ENCODE measurements around the gene TRIM33.
"Not testable (repeated sequence)": the region's sequence is repeated elsewhere in the genome, so short reads cannot be mapped to it uniquely, and the experiment has no call there.

TRIM33 gene

GRCh38 chr1:114448370-114449036 lies 62.5 kb downstream of the TRIM33 start:
- Histone ChIP-seq H3K4me1 (peaks cover 1% of the 10 kb centered on the region; the same call in 1 of the 2 replicates), H3K27me3 (no peaks in the 10 kb centered on the region), H3K9me3 (no peaks in the 10 kb centered on the region), H3K4me3 (ENCODE audit: low read depth, low read length) (no peak overlapping the region), H3K36me3 (peaks cover 3% of the 10 kb centered on the region; the same call in 1 of the 2 replicates)
- TF ChIP-seq CTCF (IDR thresholded peaks at IDR 0.05; ENCODE audit: low read depth, low read length): no peak
- DNase-seq: no peak

- no peak for TF ChIP-seq CTCF (IDR thresholded peaks at IDR 0.05; ENCODE audit: low read depth, low read length)
- H3K36me3 ChIP-seq: peaks cover 3% of the 10 kb centered on the region; the same call in 1 of the 2 replicates
- H3K4me1 ChIP-seq: no peaks in the 10 kb centered on the region
- H3K4me3 ChIP-seq (ENCODE audit: low read depth, low read length): no peak overlapping the region
- no peaks in the 10 kb centered on the region for H3K27me3 ChIP-seq
- H3K9me3 ChIP-seq: no peaks in the 10 kb centered on the region
- no peak for DNase-seq
These were observed 64.8 kb downstream of the TRIM33 start for GRCh38 chr1:114446198-114446597.

GRCh38 chr1:114443226-114443625 lies 67.8 kb downstream of the TRIM33 start:
- H3K27me3 ChIP-seq; DNase-seq; H3K9me3 ChIP-seq; H3K4me1 ChIP-seq; H3K36me3 ChIP-seq; H3K4me3 ChIP-seq (ENCODE audit: low read depth, low read length): not testable (repeated sequence)

GRCh38 chr1:114441332-114441731 lies 69.7 kb downstream of the TRIM33 start:
- DNase-seq: no peak
- H3K4me3 ChIP-seq (ENCODE audit: low read depth, low read length): no peak overlapping the region
- no peak for TF ChIP-seq CTCF (IDR thresholded peaks at IDR 0.05; ENCODE audit: low read depth, low read length)
- H3K36me3 ChIP-seq: no peaks in the 10 kb centered on the region
- no peaks in the 10 kb centered on the region for H3K4me1 ChIP-seq
- H3K27me3 ChIP-seq: no peaks in the 10 kb centered on the region
- H3K9me3 ChIP-seq: no peaks in the 10 kb centered on the region

GRCh38 chr1:114439369-114439768 lies 71.6 kb downstream of the TRIM33 start:
- Histone ChIP-seq H3K9me3 (no peaks in the 10 kb centered on the region), H3K4me1 (no peaks in the 10 kb centered on the region), H3K27me3 (no peaks in the 10 kb centered on the region), H3K4me3 (ENCODE audit: low read depth, low read length) (no peak overlapping the region), H3K36me3 (no peaks in the 10 kb centered on the region)
- no peak for TF ChIP-seq CTCF (IDR thresholded peaks at IDR 0.05; ENCODE audit: low read depth, low read length)
- DNase-seq: no peak

- Histone ChIP-seq H3K4me1 (no peaks in the 10 kb centered on the region; the same call in 1 of the 2 replicates), H3K9me3 (no peaks in the 10 kb centered on the region), H3K36me3 (peaks cover 4% of the 10 kb centered on the region; the same call in 1 of the 2 replicates), H3K4me3 (ENCODE audit: low read depth, low read length) (no peak overlapping the region), H3K27me3 (no peaks in the 10 kb centered on the region)
- TF ChIP-seq CTCF (IDR thresholded peaks at IDR 0.05; ENCODE audit: low read depth, low read length): no peak
- no peak for DNase-seq
These were observed 73.2 kb downstream of the TRIM33 start for GRCh38 chr1:114437812-114438211.

Data from BE2C (cell line).